ENCODE measurements around the gene FLOT1.
A peak's percentile ranks its signal among the peaks of the same experiment; 100 is the strongest.
"Not testable (repeated sequence)": the region's sequence is repeated elsewhere in the genome, so short reads cannot be mapped to it uniquely, and the experiment has no call there.

Gene FLOT1

DNA sequence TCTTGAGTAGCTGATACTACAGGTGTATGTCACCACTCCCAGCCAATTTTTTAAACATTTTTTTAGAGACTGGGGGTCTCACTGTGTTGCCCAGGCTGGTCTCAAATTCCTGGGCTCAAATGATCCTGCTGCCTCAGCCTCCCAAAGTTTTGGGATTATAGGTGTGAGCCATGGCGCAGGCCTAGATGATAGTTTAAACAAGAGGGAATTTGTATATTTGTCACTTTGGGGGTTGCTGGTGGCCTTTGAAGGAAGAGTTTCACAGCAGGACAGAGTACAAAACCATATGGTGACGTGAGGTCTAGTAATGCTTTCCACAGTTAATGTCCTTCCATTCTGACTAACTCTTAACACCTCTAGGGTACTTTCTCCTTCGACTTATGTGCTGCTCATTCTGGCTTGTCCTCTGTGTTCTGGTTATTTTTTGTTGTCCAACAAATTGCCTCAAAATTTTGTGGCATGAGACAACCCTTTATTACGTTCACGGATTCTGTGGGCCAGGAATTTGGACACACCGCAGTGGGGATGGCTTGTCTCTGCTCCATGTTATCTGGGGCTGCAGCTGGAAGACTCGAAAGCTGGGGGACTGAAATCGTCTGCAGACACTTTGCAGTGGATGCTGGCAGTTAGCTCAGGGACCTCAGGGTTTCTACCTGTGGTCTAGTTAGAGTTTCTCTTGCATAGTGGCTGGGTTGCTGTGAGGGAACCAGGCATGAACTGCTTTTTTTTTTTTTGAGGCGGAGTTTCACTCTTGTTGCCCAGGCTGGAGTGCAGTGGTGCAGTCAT is 24.9 kb upstream of the FLOT1 start:
- no peak for DNase-seq

DNA sequence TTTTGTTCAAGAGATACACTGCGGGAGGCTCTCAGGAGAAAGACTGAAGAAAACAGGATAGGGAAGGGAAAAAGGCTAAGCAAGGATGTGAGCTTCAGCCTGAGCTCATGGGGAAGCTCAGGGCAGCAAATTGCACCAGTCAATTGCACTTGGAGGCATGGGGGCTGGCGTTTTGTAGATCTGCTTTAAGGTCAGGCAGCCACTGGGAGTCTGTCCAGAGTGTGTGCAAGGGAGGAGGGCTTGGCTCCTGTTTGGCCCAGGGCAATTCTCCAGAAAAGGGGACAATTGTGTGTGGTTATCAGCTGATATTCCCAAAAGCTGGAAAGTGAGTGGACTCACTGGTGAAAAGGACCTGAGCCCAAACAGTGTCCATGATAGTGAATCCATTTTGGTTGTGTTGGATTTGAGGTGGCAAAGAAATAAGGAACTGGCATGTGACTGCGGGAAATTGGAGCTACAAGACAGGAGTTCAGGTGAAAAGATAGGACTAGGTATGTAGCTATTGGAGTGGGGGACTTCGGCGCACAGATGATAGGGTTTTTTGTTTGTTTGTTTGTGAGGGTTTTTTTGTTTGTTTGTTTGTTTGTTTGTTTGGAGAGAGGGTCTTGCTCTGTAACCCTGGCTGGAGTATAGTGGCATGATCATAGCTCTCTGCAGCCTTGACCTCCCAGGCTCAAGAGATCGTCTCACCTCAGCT is 24.1 kb upstream of the FLOT1 start:
- DNase-seq, result no peak

DNA sequence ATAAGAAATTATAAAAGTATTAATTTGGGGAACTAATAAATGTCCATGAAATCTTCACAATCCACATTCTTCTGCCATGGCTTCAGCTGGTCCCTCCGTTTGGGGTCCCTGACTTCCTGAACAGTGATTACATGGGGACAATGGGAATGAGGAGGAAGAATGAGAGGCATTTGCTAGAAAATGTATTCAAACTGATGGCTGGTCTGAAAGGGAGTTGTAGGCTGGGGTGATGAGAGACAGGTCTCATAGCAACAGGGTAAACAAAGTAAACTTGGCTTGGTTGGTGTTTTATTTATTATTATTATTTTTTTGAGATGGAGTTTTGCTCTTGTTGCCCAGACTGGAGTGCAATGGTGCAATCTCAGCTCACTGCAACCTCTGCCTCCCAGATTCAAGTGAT is 23.0 kb upstream of the FLOT1 start:
- not testable (repeated sequence) for DNase-seq

DNA sequence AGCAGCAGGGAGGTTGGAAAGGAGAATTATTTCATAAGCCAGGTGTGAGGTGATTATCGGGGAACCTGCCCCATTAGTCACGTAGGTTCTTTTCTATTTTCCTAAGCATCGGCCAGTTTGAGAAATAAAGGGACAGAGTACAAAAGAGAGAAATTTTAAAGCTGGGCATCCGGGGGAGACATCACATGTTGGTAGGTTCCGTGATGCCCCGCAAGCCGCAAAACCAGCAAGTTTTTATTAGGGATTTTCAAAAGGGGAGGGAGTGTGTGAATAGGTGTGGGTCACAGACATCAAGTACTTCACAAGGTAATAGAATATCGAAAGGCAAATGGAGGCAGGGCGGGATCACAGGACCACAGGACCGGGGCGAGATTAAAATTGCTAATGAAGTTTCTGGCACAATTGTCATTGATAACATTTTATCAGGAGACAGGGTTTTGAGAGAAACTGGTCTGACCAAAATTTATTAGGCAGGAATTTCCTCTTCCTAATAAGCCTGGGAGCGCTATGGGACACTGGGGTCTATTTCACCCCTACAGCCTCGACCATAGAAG is 22.1 kb upstream of the FLOT1 start:
- DNase-seq, result not testable (repeated sequence)

DNA sequence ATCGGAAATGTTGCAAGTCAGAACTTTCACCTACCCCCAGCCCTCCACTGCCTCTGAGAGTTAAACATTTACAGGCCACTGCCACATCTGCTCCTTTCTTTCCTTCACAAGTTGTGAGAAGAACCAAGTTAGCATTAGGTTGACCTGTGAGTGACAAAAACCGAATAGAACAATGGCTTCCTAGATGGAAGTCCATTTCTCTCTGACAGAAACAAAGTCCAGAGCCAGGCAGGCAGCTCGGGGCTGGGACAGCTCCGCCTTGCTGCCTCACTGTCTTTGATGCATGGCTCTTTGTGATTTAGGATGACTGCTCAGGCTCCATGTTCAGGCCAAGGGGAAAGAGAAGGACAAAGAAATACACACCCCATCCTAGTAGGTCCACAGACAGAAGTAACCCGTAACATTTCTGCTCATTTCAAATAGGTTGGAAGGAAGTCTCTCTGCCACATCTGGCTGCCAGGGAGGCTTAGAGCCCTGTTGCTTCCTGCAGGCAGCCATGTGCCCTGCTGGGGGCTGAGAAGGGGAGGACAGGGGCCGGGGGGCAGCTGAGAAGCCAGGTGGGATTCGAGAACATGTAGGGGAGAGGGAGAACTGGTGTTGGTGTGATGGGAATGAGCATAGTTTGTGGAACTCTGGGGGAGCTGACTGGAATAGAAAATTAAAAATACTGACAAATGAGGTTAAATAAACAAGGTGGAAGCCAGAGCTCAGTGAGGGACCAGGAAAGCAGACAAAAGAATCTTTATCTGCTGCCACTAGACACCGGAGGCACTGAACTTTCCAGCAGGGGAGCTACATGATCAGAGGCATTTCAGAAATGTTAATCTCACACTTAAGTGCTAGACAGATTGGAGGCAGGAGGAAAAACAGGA is 21.4 kb upstream of the FLOT1 start:
- DNase-seq, result peak in 2 of 3 experiments; percentile 54 to 86

DNA sequence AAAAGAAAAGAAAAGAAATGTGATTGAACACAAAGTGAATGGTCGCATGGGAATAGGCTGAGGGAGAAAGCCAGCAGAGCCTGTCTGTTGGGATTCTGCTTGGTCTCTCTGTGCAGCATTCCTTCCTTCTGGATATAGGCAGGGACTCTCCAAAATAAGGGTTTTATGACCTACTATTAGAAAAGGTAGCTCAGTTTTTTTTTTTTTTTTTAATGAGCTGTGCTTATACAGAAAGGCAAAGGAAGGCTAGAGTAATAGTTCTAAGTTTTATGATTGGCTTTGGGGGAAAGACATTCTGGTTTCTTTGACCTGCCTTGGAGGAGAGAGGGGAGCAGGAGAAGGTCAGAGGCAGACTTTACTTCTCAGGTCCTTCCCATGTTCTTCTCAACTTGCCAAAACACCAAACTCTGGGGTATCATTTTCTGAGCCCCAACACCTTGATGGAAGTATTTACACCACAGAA is 20.7 kb upstream of the FLOT1 start:
- DNase-seq, result no peak

DNA sequence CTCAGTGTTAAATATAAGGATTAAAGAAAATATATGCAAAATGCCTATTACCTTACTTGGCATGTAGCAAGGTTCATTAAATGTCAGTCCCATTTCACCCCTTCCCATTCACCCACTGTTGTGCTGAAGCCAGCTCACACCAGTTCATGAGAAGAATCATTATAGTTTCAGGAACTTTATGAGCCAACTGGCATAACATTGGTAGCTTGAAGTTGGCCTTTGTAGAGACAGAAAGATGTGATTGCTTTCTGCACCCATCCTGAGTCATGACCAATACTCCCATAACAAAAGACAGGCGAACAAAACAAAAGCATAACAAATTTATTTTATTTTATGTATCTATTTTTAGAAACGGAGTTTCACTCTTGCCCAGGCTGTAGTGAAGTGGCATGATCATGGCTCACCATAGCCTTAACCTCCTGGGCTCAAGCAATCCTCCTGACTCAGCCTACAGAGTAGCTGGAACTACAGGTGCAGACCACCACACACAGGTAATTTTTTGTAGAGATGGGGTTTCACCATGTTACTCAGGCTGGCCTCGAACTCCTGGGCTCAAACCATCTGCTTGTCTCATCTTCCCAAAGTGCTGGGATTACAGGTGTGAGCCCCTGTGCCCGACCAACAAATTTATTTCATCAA is 19.4 kb upstream of the FLOT1 start:
- DNase-seq, result no peak

DNA sequence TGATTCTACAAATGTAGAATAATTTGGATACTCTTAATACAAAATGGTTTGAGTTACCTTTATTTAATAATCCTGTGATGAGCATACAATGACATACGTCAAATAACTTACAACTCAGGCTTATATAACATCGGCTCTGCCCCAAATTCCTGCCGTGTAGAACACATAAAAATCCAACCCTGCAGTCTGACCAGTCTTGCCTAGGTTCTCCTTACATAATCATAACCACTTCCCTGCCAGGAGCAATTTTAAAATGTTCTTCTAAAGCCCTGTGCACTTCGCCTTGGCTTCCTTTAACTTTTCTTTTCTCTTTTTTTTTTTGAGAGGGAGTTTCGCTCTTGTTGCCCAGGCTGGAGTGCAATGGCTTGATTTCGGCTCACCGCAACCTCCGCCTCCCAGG is 18.1 kb upstream of the FLOT1 start:
- no peak for DNase-seq

DNA sequence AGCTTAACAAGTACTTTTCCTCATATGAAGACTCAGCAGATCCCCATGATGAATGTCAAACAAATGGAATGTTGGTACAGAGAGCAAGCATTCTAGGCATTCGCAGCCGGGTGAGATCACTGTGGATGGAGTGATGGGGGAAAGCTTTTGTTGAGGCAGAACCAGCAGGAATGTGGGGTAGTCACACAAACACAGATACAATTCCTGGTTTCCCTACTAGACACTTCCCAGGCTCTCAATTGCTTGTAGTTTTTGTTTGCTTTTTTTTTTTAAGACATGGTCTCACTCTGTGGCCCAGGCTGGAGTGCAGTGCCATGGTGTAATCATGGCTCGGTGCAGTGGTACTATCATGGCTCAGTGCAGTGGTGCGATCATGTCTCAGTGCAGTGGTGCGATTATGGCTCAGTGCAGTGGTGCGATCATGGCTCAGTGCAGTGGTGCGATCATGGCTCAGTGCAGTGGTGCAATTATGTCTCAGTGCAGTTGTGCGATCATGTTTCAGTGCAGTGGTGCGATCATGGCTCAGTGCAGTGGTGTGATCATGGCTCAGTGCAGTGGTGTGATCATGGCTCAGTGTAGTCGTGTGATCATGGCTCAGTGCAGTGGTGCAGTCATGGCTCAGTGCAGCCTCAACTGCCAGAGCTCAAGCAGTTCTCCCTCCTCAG is 17.2 kb upstream of the FLOT1 start:
- no peak for DNase-seq

DNA sequence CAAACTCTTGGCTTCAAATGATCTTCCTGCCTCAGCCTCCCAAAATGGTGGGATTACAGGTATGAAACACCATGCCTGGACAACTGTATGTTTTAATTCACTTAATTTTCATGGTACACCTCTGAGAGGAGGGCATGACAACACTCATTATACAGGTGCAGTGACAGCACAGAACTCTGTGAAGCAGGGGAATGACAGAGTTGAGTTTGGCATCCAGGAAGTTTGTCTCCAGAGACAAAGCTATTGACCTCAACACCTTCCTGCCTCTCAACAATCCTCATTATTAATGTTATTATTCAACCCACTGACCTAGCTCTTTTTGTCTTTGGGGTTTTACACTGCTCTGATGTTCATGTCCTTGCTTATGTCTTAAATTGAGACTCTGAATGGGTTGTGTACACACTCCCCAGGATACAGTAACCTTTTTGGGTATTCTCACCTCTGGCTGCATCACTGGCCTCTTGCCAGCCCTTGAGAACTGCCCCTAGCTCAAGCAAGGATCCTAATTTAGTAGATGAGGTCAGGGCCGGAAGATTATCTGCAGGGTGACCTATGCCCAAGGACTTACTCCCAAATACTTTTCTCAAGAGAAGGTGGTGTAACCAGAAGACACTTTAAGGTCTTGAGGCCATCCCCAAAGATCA is 14.9 kb upstream of the FLOT1 start:
- DNase-seq, result no peak

DNA sequence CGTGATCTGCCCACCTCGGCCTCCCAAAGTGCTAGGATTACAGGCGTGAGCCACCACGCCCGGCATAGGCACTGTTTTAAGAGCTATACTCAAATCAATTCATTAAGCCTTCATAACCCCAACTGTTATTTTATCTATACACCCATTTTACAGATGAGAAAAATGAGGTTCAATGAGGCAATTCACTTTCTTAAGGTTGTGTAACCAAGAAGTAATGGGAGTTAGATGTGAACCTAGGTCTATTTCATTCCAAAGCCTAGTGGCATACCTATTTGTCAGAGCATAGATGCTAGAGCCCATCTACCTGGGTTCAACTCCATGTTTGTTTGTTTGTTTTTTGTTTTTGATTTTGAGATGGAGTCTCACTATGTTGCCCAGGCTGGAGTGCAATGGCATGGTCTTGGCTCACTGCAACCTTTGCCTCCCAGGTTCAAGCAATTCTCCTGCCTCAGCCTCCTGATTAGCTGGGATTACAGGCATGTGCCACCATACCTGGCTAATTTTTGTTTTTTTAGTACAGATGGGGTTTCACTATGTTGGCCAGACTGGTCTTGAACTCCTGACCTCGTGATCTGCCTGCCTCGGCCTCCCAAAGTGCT is 14.0 kb upstream of the FLOT1 start:
- not testable (repeated sequence) for DNase-seq

DNA sequence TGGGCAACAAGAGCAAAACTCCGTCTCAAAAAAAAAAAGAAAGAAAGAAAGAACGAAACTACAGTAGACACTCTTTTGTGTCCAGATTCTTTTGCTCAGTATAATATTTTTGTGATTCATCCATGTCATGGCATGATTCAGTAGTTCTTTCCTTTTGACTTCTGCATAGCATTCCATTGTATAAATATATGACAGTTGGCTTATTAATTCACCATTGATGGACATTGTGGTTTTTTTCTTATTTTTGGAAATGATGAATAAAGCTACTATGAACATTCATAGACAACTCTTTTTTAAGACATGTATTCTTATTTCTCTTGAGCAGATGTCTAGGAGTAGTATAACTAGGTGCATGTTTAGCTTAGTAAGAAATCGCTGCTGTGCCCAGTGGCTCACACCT is 12.1 kb upstream of the FLOT1 start:
- DNase-seq, result no peak

DNA sequence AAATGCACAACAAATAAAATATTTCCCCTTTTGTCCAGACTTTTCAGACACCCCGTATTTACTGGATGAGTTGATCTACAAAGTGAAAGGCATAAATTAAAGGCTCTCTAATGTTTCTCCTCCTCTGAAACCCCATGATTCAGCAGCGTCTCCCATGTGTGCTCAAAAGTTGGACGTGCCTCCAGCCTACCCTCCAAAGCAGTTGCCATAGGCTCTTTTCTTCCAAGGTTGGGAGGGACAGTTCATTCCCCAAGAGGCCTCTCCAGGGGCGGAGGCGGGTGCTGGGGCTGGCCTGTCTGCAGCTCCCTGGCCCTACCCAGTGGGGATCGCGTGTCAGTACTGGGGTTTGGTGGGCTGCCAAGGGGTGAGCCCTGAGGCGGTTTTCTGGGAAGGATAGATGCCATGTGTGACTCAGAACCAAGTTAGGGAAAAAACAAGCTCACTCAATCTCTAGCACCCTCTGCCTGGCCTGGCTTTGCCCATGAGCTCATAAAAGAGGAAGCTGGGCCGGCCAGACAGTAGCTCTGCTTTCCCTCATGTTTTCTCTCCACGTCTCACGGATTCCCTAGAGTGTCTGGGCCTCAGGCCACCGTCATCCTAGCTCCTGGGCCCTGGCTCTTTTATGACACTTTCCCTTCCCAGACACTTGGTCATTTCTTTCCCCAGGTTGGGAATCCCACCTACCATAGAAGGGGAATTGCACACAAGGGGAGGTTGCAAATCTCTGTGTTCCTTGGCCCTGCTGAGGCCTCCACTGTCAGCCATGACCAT is 9.9 kb upstream of the FLOT1 start:
- DNase-seq, result no peak

DNA sequence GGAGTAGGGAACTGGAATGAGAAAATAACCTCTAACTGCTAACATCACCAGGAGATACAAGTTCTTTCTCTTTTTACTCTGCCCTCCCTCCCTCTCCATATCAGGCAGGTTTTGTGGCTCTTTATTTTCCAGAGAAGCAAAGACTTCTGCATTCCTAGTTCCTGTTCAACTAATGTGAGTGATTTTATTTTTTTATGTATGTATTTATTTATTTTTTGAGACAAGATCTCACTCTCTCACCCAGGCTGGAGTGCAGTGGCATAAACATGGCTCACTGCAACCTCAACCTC is 7.8 kb upstream of the FLOT1 start:
- DNase-seq, result no peak

DNA sequence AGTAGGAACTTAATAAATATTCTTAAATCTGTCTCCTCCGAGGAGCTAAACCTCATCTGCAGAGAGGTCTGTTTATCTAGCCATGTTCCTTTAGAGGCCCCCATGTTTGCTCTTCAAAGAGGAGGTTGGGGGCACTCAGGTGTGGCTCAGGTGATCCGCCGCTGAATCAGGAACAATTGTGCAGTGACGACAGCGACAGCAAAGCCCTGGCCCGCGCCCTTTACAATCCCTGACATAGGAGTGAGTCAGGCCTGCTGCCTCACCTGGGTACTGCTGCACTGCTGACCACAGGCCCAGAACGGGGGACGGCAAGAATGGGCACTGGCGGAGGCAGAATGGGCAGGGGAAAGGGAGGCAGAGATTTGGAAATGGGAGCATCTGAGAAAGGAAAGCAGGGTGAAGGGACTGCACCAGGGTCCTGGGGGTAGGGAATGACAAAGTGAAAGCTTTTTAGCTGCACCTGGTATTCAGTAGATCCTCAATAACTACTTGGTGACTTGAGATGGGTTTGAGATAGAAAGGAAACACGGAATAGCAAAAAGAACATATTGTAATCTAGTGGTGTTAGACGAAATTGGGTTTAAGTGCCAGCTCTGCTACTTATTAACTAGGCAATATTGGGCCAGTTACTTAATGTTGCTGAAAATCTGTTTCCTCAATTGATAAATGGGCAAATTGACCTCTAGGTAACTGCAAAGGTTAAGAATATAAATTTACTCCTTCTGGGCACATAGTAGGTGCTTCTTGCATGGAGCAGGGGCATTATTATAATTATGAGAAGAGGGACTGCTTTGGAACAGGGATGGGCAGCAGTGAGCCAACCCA is 7.3 kb upstream of the FLOT1 start:
- DNase-seq, result no peak

DNA sequence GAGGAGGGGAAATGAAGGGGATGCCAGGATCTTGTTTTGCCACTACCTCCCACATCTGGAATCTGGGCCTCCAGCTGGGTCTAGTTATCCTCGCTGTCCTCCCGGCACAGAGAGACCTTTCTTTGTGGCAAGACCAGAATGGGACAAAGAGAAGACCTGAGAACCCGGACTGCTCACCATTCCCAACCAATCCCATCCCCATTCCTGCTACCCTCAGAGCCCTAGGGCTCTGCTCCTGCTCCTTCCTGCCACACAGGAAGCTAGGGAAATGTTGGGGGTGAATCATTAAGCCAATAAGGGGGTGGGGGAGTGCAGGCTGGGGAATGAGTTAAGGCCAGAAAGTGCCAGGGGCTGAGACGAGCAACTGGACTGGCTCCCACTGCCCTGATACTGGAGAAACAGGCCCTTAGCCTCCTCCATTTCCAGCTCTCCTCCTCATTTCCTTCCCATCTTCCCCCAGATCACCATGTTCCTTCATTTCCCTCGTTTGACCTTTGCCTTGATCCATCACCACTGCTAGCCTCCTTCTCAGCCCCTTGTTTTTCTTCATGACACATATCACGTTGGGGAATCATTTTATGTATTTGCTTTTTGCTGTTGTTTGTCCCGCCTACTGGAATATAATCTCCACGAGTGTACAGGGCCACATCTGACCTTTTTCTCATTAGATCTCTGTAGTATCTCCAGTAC is 6.5 kb upstream of the FLOT1 start:
- no peak for DNase-seq

DNA sequence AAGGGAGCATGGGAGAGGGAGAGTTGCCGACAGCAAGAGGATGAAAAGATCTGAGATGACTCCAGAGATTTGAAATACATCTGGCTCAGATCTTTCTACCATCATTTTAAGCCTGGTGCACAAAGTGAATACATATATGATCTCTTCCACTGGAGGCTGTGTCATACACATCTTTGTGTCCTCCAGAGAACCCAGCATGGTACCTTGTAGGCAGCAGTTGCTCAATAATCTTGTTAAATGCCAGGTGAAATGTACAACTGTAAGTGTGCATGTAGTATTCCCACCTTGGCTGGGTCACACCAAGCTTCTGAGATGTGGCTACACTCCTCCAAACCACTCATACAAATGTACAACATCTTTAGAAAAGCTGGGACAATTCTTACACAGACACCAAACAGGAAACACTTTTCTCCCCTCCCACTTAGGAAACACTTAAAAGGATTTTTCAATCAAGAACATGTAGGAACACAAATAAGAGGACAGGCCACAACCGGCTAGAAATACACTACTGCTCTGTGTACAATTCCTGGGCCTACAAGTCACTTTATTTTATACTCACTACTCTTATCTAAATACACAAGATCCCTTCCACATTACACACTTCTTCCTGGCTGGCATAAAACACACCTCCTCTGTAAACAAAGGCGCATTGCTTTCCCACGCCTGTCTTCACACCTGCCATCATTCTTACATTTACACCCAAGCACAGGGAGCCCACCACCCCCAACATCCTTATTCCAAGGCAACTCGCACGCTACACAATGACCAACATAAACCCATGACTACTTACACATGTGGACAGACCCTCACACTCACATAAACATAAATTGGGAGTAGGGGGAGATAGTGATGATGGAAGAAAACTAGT is 5.6 kb upstream of the FLOT1 start:
- DNase-seq, result no peak

DNA sequence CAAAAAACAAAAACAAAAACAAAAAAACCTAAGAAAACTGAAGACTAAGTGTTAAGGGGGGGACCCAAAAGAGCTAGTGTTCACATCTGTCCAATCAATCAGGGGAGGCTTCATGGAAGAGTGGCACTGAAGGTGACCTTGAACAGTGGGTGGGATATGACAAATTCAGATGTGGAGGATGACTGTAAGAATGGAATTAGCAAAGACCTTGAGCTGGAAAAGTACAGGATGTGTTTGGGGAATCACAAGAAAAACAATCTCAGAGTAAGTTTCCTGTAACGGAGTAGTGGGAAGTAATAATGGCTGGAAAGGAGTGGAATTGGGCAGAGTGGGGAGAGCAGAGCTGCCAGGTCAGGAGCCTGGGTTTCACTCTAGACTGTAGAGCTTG is 4.8 kb upstream of the FLOT1 start:
- DNase-seq, result no peak

Measured in NCI-H1417 (cell line).